ENCODE results near the gene NISCH. TPM values are rescaled to one million over a fixed set of nuclear protein-coding genes. Genes with fewer than 3 reads are reported as not detected.

The NISCH gene
- total RNA-seq, 2 donors from 2014 or later = 57.3 to 58.1 TPM

DNA sequence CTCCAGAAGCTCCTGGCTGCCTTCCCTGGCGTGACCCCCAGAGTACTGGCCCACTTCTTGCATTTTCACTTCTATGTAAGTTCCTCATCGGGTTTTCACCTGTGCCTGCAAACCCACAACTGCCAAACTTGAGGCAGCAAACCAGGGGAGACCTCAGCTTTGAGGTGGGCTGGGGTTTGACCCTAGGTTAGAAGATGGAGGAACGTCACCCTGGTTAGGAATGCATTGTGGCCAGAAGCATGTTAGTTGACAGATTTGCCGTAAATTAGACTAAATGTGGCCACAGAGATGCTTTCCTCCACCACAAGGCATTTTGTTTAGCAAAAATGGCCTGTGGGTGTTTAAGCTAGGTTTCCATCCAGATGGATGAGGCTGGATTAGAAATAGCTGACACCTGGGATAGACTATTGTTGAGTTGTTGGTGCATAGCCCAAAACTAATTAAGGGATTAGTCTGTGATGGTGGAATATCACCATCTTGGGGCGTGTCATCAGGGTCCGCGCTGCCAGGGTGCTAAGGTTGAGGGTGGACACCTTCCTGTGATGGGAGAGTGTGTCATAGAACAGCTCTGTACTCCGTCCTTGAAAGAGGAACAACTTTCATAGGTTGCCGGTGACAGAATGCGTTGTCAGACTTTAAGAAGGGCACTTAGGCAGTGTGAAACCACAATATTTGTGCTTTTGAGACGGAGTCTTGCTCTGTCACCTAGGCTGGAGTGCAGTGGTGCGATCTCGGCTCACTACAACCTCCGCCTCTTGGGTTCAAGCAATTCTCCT lies 3.6 kb downstream of the NISCH start:
- DNase-seq = no peak
- ATAC-seq = no peak
- intact Hi-C loops (cut with DNase I, micrococcal nuclease) = no loop called here

DNA sequence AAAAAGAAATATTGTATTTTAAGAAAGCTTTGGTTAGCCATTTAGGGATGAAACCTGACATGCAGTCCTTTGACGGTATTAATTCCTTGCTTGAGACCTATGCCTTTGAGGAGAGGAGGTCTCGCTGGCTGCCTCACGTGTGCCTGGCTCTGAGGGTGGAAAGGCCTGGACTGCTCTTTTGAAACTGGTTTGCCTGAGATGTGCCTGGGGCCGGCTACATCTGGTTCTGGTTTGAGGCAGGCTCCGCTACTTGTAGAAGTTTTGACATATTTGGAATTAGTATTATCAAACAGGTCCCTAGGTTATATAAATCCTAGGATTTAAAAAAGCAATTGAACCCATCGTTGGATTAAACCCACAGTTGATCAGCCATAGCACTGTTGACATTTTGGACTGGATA lies 6.5 kb downstream of the NISCH start:
- intact Hi-C loops (cut with DNase I, micrococcal nuclease) = no loop called here
- ATAC-seq = no peak

DNA sequence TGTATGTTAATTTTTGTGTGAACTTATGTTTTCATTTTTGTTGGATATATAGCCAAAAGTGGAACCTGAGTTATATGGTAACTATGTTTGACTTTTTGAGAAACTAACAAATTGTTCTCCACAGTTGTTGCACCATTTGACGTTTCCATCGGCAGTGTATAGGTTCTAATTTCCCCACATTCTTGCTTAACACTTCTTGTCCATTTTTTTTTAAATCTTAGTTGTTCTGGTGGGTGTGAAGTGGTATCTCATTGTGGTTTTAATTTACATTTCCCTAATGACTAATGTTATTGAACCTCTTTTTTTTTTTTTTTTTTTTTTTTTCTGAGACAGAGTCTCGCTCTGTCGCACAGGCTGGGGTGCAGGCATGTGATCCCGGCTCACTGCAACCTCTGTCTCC lies 8.0 kb downstream of the NISCH start:
- intact Hi-C loops (cut with DNase I, micrococcal nuclease) = no loop called here
- DNase-seq = no peak
- ATAC-seq = no peak

More for the DNA sequence above, 6.5 kb downstream of the NISCH start:
- DNase-seq = no peak

DNA sequence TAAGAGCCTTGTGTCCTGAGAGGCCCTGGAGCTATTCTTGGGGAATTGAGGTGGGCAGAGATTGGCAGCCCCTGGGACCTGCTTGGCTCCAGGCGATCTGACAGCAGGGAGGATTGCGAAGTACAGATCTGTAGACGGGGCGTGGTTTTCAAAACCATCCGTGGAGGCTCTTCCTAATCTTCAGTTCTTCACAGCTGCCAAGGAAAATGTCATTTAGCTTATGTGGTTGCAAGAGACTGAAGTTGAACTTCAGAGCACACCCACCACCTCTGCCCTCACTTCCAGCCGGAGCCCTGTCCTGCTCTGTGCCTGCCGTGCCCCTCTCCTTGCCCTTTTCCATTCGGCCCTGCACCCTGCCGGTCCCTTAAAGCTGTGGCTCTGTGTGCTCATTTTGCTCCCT lies 12.9 kb downstream of the NISCH start:
- DNase-seq = no peak
- no peak for ATAC-seq
- intact Hi-C loops (cut with DNase I, micrococcal nuclease) = no loop called here

DNA sequence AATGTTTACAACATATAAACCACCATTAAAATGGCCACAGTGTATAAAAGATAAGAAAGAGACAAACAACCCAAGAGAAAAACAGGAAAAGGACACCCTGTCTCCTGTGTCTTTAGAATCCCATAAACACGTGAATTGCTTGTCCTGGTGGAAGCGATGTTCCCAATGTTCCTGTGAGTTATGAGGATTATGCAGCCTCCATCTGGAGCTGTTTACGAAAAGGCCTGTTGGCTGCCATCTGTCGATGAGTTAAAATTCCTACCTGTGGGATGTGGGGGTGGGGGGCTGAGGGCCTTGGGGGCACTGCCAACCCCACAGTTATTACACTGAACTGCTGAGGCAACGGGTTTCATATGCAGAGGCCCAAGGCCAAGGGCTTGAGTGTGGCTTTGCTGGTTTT lies 13.6 kb downstream of the NISCH start:
- ATAC-seq (peak; percentile 19), DNase-seq (no peak)
- intact Hi-C loops (cut with DNase I, micrococcal nuclease) = no loop called here

DNA sequence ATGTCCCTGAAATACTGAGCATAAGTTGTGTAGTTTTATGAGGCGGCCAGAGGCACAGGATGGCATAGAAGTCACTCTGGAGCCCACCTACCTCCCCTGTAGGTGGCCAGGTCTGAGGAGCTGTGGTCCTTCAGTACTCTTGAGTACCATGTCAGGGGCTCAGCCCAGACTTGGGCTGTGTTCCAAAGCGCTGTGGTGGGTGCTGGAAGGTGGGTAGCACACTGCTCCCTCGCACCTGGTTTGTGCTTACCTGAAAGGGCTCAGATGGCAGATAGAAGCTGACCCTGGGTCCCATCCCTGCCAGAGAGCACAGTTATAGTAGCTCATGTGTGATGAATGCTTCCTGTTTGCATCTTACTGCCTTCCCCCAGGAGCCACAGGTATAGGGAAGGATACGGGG lies 15.5 kb downstream of the NISCH start:
- ATAC-seq (no peak), DNase-seq (no peak)
- intact Hi-C loops (cut with DNase I, micrococcal nuclease) = no loop called here

DNA sequence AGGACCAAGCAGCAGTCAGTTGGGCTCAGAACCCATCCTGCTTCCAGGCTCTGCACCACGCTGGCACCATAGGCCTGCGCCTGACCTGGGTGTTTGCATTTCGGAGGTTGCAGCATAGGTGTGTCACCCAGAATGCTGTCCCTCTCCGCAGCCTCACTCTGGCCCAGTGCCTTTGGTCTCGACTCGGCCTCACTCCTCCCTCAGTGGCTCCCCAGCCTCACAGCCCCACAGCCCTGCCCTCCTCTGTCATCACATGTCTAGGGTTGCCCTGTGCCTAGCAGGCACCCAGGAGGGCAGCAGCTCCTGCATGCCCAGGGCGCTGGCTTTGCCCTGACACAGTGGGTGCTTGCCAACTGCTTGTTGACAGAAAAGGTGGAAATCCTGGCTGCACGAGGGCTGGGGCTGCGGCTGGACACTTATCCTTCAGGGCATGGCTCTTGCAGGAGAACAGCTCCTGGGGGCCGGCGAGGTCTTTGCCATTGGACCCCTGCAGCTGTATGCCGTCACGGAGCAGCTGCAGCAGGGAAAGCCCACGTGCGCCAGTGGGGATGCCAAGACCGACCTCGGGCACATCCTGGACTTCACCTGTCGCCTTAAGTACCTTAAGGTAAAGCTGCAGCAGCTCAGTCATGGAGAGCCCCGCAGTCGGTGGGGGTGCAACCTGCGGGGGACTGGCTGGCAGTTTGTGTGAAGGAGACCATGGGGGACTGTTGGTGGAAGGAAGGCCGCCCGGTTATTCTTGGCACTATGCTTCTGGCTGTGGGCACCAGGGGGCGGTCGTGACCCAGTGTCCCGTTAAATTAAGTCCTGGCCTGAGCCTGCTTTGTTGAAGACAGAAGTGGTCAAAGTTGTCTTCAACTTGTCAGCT lies 16.2 kb downstream of the NISCH start:
- peak in 1 of 2 donors; percentile 74 for DNase-seq
- peak; percentile 80 for ATAC-seq

DNA sequence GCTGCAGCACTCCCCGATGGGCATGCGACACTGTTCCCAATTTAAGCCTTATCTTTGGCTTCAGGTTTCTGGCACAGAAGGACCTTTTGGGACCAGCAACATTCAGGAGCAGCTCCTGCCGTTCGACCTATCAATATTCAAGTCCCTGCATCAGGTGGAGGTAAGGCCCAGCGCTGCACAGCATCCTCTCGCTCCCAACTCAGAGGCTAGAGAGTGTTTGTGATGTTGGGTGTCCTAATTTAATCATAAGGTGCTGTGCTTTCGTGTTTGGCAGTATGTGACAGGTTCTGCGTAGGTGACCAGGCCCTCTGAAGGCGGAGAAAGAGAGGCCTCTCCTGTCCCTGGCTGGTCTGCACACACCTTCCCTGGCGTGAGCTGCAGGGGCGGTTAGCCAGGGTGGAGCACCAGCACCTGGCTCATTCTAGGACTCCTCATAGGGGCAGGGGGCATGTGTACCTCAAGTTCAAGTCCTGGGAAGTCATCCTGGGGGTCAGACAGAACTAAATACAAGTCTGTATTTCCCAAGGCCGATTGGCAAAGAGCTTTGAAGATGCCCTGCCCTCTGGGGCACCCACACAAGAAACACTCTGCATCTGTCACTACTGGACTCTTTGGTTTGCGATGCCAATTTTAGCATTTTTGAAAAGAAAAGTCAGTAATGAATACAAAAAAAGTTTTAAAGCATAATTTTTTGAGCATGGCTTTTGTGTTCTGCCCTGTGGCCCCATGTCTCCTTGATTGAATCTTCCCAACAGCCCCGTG lies 17.0 kb downstream of the NISCH start:
- no peak for ATAC-seq
- intact Hi-C loops (cut with DNase I, micrococcal nuclease) = no loop called here

More for the DNA sequence above, 16.2 kb downstream of the NISCH start:
- intact Hi-C loops (cut with DNase I, micrococcal nuclease) = no loop called here

DNA sequence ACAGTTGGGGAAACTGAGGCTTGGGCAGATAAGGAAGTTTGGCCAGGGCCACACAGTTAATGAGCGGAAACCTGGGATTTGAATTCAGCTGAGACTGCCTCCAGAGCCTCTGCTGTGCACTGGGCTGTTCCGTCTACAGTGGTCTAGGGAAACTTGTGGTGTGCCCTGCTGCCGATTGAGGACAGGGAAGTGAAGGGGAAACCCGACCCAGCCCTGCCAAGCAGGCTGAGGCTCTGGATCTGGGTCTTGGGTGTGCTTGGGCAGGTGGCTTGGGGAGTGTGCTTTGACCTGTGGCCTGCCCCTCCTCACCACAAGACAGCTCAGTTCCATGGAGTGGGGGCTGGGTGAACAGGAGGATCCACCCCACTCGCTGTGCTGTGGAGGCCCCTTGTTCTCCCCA lies 17.6 kb downstream of the NISCH start:
- no peak for ATAC-seq
- intact Hi-C loops (cut with DNase I, micrococcal nuclease) = no loop called here

More for the DNA sequence above, 17.0 kb downstream of the NISCH start:
- DNase-seq = no peak

DNA sequence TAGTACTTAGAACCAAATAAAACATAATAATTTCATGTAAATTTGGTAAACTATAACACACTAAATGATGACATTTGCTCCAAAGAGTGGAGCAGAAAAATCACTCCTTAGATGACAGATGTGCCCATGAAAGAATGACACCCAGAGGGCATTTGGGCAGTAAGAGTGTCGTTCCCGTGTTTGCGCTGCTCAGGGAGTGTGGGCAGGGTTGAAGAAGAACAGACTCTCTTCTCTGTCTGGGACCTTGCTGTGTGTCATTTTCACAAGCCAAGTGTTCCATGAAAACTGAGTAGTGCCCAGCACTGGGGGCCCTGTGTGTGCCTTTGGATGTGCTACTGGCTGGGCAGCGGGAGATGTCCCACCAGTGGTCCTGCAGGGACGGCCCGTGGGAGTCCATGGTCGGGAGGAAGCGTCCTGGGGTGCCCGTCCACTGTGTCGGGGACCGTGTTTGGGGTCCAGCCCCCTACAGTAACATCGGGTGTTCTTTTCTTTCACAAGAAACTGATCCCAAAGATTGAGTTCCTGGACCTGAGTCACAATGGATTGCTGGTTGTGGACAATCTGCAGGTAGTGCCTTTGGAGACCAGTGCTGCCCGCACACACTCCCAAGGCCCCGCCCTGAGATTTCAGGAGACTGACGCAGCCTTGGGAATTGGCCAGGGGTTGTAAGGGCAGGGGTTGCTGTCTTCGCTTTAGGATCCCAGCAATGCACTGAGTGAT lies 21.8 kb downstream of the NISCH start:
- ATAC-seq (no peak), DNase-seq (no peak)
- intact Hi-C loops (cut with DNase I, micrococcal nuclease) = no loop called here

More for the DNA sequence above, 17.6 kb downstream of the NISCH start:
- DNase-seq = no peak

DNA sequence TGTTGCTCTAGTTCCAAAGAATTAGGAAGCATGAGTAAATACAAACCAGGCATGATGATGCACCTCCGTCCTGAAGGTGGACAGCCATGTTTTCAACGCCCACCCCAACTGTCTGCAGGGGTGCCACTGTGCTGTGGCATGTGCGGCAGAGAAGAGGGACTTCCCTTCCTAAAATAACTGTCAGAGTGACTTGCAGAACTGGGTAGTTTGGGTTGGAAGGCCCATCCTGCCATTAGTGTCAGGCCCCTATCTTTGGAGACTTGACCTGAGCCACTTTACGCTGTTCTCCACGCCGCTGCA lies 22.3 kb downstream of the NISCH start:
- ATAC-seq = no peak
- intact Hi-C loops (cut with DNase I, micrococcal nuclease) = no loop called here

DNA sequence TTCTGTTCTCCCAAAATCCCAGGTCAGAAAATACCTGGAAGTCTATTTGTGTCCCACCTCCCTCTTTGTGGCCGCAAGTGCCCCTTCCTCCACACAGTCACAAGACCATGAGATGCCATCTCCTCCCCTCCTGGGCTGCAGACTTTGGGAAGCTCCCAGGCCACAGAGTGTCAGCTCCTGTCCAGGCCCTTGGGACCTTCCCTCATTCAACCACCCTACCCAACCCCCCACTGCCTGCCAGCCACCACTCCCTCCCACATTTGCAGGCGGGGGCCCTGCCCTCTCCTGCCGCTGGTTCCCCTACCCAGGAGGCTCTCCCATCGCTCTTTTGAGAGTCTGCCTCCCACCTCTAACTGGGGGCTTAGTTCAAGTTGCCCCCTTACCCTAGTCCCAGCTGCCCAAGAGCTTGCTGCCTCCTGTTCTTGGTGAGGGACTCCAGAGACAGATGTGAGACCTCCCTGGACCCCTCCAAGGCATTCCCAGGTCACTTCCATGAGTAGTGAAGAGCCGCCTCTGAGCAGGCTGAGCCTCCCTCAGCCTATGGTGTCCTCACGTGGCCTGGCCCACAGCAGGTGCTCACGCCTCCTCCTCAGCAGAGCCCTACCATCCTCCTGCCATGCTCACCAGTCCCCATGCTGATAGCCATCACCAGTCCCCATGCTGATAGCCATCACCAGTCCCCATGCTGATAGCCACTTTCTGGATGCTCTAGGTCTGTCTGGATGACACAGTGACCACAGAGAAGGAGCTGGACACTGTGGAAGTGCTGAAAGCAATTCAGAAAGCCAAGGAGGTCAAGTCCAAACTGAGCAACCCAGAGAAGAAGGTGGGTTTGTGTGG lies 23.9 kb downstream of the NISCH start:
- intact Hi-C loops (cut with DNase I, micrococcal nuclease) = no loop called here
- ATAC-seq (no peak), DNase-seq (no peak)

More for the DNA sequence above, 22.3 kb downstream of the NISCH start:
- no peak for DNase-seq

DNA sequence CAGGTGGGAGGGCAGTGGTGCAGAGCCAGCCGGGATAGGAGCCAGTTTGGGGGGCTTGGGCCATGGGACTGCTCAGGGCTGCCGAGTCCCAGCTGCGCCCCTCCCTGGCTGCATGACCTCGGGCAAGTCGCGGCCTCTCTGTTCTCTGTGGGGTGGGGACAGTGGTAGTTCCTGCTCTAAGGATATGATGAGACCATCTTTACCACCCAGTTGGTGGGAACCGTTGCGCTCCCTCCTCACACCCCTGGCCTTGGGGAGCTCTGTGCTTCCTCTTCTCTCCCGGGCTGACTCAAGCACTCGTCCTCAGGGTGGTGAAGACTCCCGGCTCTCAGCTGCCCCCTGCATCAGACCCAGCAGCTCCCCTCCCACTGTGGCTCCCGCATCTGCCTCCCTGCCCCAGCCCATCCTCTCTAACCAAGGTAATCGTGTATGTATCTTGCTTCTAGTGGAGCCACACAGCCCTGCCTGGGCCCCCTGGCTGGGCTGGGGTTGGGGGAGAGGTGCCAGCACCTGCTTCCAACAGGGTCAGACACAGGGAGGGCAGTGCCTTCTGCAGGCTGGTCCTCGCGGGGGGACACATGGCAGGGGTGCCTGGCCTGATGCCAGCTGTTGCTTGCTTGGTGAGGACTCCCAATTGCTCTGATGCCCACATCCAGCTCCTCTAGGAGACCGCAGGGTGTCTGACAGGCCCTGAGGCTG lies 24.6 kb downstream of the NISCH start:
- intact Hi-C loops (cut with DNase I, micrococcal nuclease) = no loop called here
- peak; percentile 12 for ATAC-seq
- DNase-seq = no peak

DNA sequence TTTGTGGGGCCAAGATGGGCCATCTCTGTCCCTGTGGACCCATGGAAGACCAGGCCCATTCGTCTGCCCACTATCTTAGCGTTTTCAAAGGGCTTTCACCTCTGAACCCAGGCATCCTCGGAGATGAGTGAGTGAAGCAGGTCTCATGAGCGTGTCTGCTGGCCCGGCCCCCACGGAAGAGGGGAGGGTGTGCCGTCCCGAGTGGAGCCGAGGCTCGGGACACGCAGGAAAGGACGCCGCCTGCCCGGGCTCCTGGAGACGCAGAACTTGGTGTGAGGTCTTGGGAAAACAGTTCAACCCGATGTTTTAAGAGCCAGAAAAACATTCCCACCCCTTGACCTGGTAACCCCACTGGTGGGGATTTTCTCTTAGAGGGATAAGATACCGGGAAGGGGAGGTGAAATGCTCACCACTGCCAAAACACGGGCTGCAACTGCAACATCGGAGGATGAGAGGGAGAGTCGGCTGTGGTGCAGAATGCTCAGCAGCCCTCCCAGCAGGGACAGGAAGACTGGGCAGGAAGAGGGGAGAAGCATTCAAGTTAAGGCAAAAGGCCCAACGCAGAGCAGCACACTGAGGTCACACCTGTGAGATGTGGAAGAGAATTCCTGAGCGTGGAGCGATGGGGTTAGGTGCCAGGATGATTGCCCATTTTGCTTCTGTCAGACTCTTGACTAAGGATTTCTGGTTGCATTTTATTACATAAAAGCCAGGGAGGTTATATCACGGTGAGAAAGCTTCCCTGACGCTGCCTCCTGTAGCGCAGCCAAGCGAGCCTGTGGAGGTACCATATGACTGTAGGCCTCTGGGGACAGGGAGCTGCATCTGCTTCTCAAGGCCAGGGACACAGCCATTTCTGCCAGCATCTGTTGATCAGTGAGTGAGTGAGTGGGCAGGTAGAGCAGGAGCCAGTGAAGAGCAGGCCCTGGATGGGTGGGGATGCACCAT lies 25.6 kb downstream of the NISCH start:
- ATAC-seq (no peak), DNase-seq (no peak)
- intact Hi-C loops (cut with DNase I, micrococcal nuclease) = no loop called here

DNA sequence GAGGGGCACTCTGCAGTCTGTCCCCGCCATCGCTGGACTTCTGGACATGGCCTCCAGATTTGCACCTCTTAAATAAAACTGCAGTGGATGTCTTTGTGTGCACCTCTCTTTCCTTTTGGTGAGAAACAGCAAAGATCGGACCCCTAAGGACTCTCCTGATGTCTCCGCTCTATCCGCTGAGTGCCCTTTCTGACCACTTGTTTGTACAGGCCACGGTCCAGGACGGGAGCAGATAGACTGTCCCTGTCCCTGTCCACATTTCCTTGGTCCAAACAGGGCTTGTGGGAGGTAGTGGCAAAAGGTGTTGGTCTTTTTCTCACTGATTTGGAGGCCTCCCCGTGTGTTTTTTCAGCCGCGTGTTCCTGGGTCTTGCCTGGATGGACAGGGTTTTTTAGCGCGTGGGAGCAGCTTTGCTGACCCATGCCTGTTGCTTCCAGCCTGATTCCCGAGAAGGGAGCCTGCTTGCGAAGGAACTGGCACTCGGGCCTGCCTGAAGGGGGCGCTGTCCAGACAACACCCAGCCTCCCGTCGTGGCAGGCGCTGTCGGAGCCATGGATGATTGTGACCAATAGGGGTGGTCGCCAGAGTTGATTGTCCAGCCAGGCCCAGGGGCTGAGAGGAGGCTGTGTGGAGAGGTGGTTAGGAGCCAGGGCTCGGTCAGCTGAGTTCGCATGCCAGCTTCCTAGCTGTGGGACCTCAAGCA lies 26.6 kb downstream of the NISCH start:
- intact Hi-C loops (cut with DNase I, micrococcal nuclease) = no loop called here
- ATAC-seq (no peak), DNase-seq (no peak)

DNA sequence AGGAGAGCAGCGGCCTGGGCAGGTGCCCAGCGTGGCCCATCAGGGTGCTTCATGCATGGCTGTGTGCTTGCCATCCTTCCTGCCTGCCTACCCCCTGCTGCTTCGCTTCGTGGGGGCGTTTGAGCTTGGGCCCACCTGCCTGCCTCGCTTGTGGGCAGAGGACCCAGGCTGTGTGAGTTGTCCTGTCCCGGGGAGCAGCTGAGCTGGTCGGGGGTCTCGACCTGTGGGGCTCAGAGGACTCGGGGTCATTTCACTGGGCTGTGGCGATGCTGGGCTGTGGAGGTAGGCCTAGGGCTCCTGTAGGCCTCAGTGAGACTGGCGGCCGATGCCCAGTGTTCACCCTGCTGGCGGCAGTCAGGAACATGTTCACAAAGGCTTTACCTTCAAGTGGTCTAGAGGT lies 27.7 kb downstream of the NISCH start:
- DNase-seq (no peak), ATAC-seq (no peak)
- intact Hi-C loops (cut with DNase I, micrococcal nuclease) = no loop called here

Measured in left colon (tissue), 2 donors.